Measurements from ENCODE around the gene SECTM1.

Gene SECTM1

GRCh38 chr17:82327289-82327688, 6.3 kb downstream of the SECTM1 start:
- DNase-seq, result no peak

- DNase-seq, result no peak
Measured at GRCh38 chr17:82325286-82326180, 8.0 kb downstream of the SECTM1 start.

GRCh38 chr17:82324566-82325285, 8.8 kb downstream of the SECTM1 start:
- no peak for DNase-seq

GRCh38 chr17:82323514-82324234, 9.9 kb downstream of the SECTM1 start:
- no peak for DNase-seq

GRCh38 chr17:82322526-82323453, 10.8 kb downstream of the SECTM1 start:
- no peak for DNase-seq

GRCh38 chr17:82321947-82322466, 11.6 kb downstream of the SECTM1 start:
- no peak for DNase-seq

GRCh38 chr17:82320956-82321927, 12.3 kb downstream of the SECTM1 start:
- DNase-seq, result no peak

GRCh38 chr17:82320140-82320840, 13.3 kb downstream of the SECTM1 start:
- no peak for DNase-seq

GRCh38 chr17:82319619-82320062, 13.9 kb downstream of the SECTM1 start:
- DNase-seq, result no peak

GRCh38 chr17:82318772-82319606, 14.6 kb downstream of the SECTM1 start:
- DNase-seq, result no peak

- DNase-seq, result no peak
Measured at GRCh38 chr17:82318169-82318498, 15.4 kb downstream of the SECTM1 start.

GRCh38 chr17:82317394-82318168, 16.0 kb downstream of the SECTM1 start, which contains the start of gene CD7:
TSS of gene CD7 (minus strand) at chr17:82317608. CDS start at chr17:82317495, 113 bp downstream.
- DNase-seq, result no peak

GRCh38 chr17:82316651-82317393, 16.7 kb downstream of the SECTM1 start:
- no peak for DNase-seq

GRCh38 chr17:82315703-82316358, 17.7 kb downstream of the SECTM1 start:
- DNase-seq, result no peak

- no peak for DNase-seq
Measured at GRCh38 chr17:82314727-82315605, 18.6 kb downstream of the SECTM1 start.
